B cell (primary cell): ENCODE measurements around the gene KIF14. TPM values are rescaled to one million over a fixed set of nuclear protein-coding genes. Genes with fewer than 3 reads are reported as not detected.

Experiments
- ATAC-seq: fragments of 200-7000 bp; cut with Tn5 transposase; one replicate; pipeline ENCODE4 v1.10.0; 2021; ENCODE audit warnings: low read depth, mild to moderate bottlenecking, moderate number of reproducible peaks, moderate library complexity
- CTCF ChIA-PET: fragments of 350-600 bp; sonication (Branson Sonifier 250); formaldehyde crosslinking; loops from one replicate; lab custom pipeline; 2021; ENCODE audit warnings: antibody characterized with exemption, inconsistent platforms; lab: Charles Lee
- POLR2A ChIA-PET: fragments of 350-600 bp; sonication (Branson Sonifier 250); formaldehyde crosslinking; loops from one replicate; lab custom pipeline; 2021; ENCODE audit warnings: antibody characterized with exemption; lab: Charles Lee
- DNase-seq: peaks from one replicate; pipeline ENCODE4 v3.0.0; 2013
- H2AFZ ChIP-seq: 2 replicates; pipeline ENCODE4 v1.6.1; 2012; ENCODE audit warnings: mild to moderate bottlenecking, low read depth, low read length; ENCODE audit not compliant: insufficient read depth, poor library complexity, severe bottlenecking
- H3K27ac ChIP-seq, 2 donors: 1 replicate in 1 of 2; 2 replicates in 1 of 2; pipeline ENCODE4 v1.5.1; 2012 to 2013; ENCODE audit warnings: low read length in 2 of 2, mild to moderate bottlenecking in 2 of 2, moderate library complexity in 1 of 2
- H3K27me3 ChIP-seq, 4 experiments: fragments of 200-600 bp in 1 of 4; sonication (generic) in 1 of 4; replicated peaks in 1 of 4; 1 replicate in 2 of 4; 2 replicates in 2 of 4; pipeline versions ENCODE4 v1.6.1 to v1.7.0; 2013 to 2016; ENCODE audit warnings: low read length in 3 of 4, mild to moderate bottlenecking in 2 of 4, mixed read lengths in 1 of 4, moderate library complexity in 1 of 4; ENCODE audit not compliant: insufficient read depth in 4 of 4, control insufficient read depth in 3 of 4; ENCODE audit errors: control extremely low read depth in 1 of 4
- H3K36me3 ChIP-seq, 2 experiments: replicated peaks in 1 of 2; 1 replicate in 1 of 2; 2 replicates in 1 of 2; pipeline versions ENCODE4 v1.6.1 to v1.7.1; 2013; ENCODE audit warnings: low read length in 1 of 2; ENCODE audit not compliant: insufficient read depth in 2 of 2, control insufficient read depth in 1 of 2; ENCODE audit errors: control extremely low read depth in 1 of 2, extremely low read depth in 1 of 2
- H3K4me1 ChIP-seq, 2 donors: fragments of 200-600 bp in 1 of 2; sonication (generic) in 1 of 2; 1 replicate in 1 of 2; 2 replicates in 1 of 2; pipeline versions ENCODE4 v1.5.1 to v1.6.1; 2013 to 2017; ENCODE audit warnings: low read length in 2 of 2; ENCODE audit not compliant: control insufficient read depth in 2 of 2, insufficient read depth in 2 of 2
- H3K4me2 ChIP-seq: replicated peaks from 2 replicates; pipeline ENCODE3; 2012; ENCODE audit warnings: mild to moderate bottlenecking, low read depth, low read length; ENCODE audit not compliant: poor library complexity, severe bottlenecking
- H3K4me3 ChIP-seq, 5 experiments: fragments of 200-600 bp in 1 of 5; sonication (generic) in 1 of 5; 1 replicate in 3 of 5; 2 replicates in 2 of 5; pipeline versions ENCODE4 v1.5.1 to v1.7.0; 2011 to 2016; ENCODE audit warnings: low read length in 4 of 5, mild to moderate bottlenecking in 4 of 5, low read depth in 2 of 5, control low read depth in 1 of 5, moderate library complexity in 1 of 5; ENCODE audit not compliant: insufficient read depth in 1 of 5; ENCODE audit errors: control extremely low read depth in 1 of 5, extremely low read depth in 1 of 5
- H3K79me2 ChIP-seq: fragments of 200-600 bp; sonication (generic); one replicate; pipeline ENCODE4 v1.6.0; 2016; ENCODE audit warnings: low read length; ENCODE audit not compliant: control insufficient read depth, insufficient read depth
- H3K9ac ChIP-seq: fragments of 200-600 bp; sonication (generic); 2 replicates; pipeline ENCODE4 v1.6.1; 2017; ENCODE audit warnings: mild to moderate bottlenecking, low read length, moderate library complexity
- H3K9me3 ChIP-seq, 3 donors: one replicate each; pipeline versions ENCODE4 v1.6.1 to v1.7.1; 2013; ENCODE audit warnings: low read length in 2 of 3; ENCODE audit not compliant: control insufficient read depth in 2 of 3, insufficient read depth in 1 of 3; ENCODE audit errors: control extremely low read depth in 1 of 3
- H4K20me1 ChIP-seq: 2 replicates; pipeline ENCODE4 v1.6.0; 2012; ENCODE audit warnings: mild to moderate bottlenecking, low read length; ENCODE audit not compliant: insufficient read depth, control insufficient read depth, poor library complexity, severe bottlenecking
- H3K27ac Mint-ChIP-seq: one replicate; pipeline ENCODE4 v1.8.0; 2021; ENCODE audit warnings: mixed read lengths
- H3K27me3 Mint-ChIP-seq: one replicate; pipeline ENCODE4 v1.8.0; 2021; ENCODE audit warnings: mixed read lengths
- H3K4me1 Mint-ChIP-seq: one replicate; pipeline ENCODE4 v1.8.0; 2021; ENCODE audit warnings: mixed read lengths
- H3K4me3 Mint-ChIP-seq: one replicate; pipeline ENCODE4 v1.8.0; 2021; ENCODE audit warnings: mixed read lengths
- H3K9me3 Mint-ChIP-seq: one replicate; pipeline ENCODE4 v1.8.0; 2022; ENCODE audit warnings: mixed read lengths; ENCODE audit not compliant: insufficient read depth
- CTCF ChIP-seq: fragments of 200-600 bp; IDR thresholded peaks from one replicate; pipeline ENCODE4 v1.8.0; 2022; ENCODE audit warnings: antibody characterized with exemption, mild to moderate bottlenecking
- EZH2 ChIP-seq: IDR thresholded peaks from 2 replicates; pipeline ENCODE4 v1.6.1; 2012; ENCODE audit warnings: borderline replicate concordance, low read depth, mild to moderate bottlenecking, moderate library complexity, low read length; ENCODE audit not compliant: insufficient read depth, poor library complexity, severe bottlenecking
- WGBS: methylation state at CpG from one replicate; pipeline ENCODE4 v1.1.5; 2013; ENCODE audit warnings: missing lambda C conversion rate; ENCODE audit not compliant: insufficient coverage; 5-methylcytosine and 5-hydroxymethylcytosine counted together
- intact Hi-C: fragments of 100-400 bp; cut with micrococcal nuclease; formaldehyde crosslinking; loops from one replicate; pipeline ENCODE4 v1.10.0; 2022
- polyA plus RNA-seq: library from polyadenylated mRNA; depleted of rRNA; stranded (reverse); fragments of >200 nt; gene quantifications from 2 replicates; pipeline ENCODE4 v1.2.3, GENCODE V29; 2012
- total RNA-seq, 2 donors: library from RNA; stranded (reverse); fragments of 120-200 nt in 1 of 2; gene quantifications; 1 replicate in 1 of 2; 2 replicates in 1 of 2; pipeline versions ENCODE4 v1.2.3 to v1.2.4, GENCODE V29; 2013 to 2022

KIF14 gene
- total and polyA plus RNA-seq, 2 donors (not counting 1 experiment from before 2014, with no cell fraction given) = 0.01 to 0.15 TPM

- Histone ChIP-seq H3K4me3 (no peak overlapping the region), H2AFZ (no peak overlapping the region), H3K4me1 (no peaks in the 10 kb centered on the region), H3K4me2 (no peak overlapping the region), H3K79me2 (no peaks in the 10 kb centered on the region), H3K9ac (no peak overlapping the region), H3K36me3 (no peaks in the 10 kb centered on the region), H3K27ac (no peak overlapping the region), H3K9me3 (no peaks in the 10 kb centered on the region), H3K27me3 (no peaks in the 10 kb centered on the region), H4K20me1 (no peaks in the 10 kb centered on the region)
- H3K27ac Mint-ChIP-seq = no peak overlapping the region
- peaks cover 4% of the 10 kb centered on the region for H3K4me1 Mint-ChIP-seq
- no peak overlapping the region for H3K4me3 Mint-ChIP-seq
- H3K9me3 Mint-ChIP-seq = no peaks in the 10 kb centered on the region
- H3K27me3 Mint-ChIP-seq = no peaks in the 10 kb centered on the region
- ChIA-PET POLR2A (no interaction called here), CTCF (no interaction called here)
- intact Hi-C loops = no loop called here
- no peak for DNase-seq
- WGBS = 83% methylated on average over 5 of the region's 6 CpGs
- no peak for ATAC-seq
- TF ChIP-seq CTCF = no peak
- TF ChIP-seq EZH2 = no peak
Observed at GRCh38 chr1:200546577-200546976, 74.0 kb downstream of the KIF14 start.

GRCh38 chr1:200542162-200542561 is 78.4 kb downstream of the KIF14 start:
- Histone ChIP-seq H3K79me2 (no peaks in the 10 kb centered on the region), H3K27ac (no peak overlapping the region), H4K20me1 (no peaks in the 10 kb centered on the region), H3K4me1 (no peaks in the 10 kb centered on the region), H3K27me3 (no peaks in the 10 kb centered on the region), H3K4me2 (no peak overlapping the region), H3K9me3 (peaks cover 0 to 3% (median 2%) of the 10 kb centered on the region in 3 donors), H2AFZ (no peak overlapping the region), H3K9ac (no peak overlapping the region), H3K36me3 (no peaks in the 10 kb centered on the region), H3K4me3 (no peak overlapping the region)
- no peak overlapping the region for H3K27ac Mint-ChIP-seq
- TF ChIP-seq EZH2 (no peak), CTCF (no peak)
- DNase-seq (no peak), ATAC-seq (no peak)
- peaks cover 10% of the 10 kb centered on the region for H3K27me3 Mint-ChIP-seq
- H3K4me1 Mint-ChIP-seq = peaks cover 4% of the 10 kb centered on the region
- intact Hi-C loops = no loop called here
- ChIA-PET POLR2A (no interaction called here), CTCF (no interaction called here)
- no CpG with 5 or more reads among the region's 2 CpGs for WGBS
- no peak overlapping the region for H3K4me3 Mint-ChIP-seq
- H3K9me3 Mint-ChIP-seq = peaks cover 2% of the 10 kb centered on the region
